Sigmoid colon (tissue), 7 donors: ENCODE measurements around the gene GPC5. TPM values are rescaled to one million over a fixed set of nuclear protein-coding genes. Genes with fewer than 3 reads are reported as not detected.

ENCODE experiments used
- DNase-seq: peaks from one replicate; pipeline ENCODE4 v3.0.0-alpha.2; 2019
- H3K27ac ChIP-seq, 4 donors: fragments of 200-600 bp; sonication (generic); one replicate each; pipeline ENCODE4 v1.5.1; 2016 to 2019; ENCODE audit warnings: mild to moderate bottlenecking in 1 of 4
- H3K27me3 ChIP-seq, 3 donors: fragments of 200-600 bp; sonication (generic); one replicate each; pipeline ENCODE4 v1.5.1; 2019; ENCODE audit warnings: mild to moderate bottlenecking in 1 of 3
- H3K36me3 ChIP-seq, 4 donors: fragments of 200-600 bp; sonication (generic); one replicate each; pipeline ENCODE4 v1.5.1; 2016 to 2019
- H3K4me1 ChIP-seq, 4 donors: fragments of 200-600 bp; sonication (generic); one replicate each; pipeline ENCODE4 v1.5.1; 2017 to 2019
- H3K4me3 ChIP-seq, 4 donors: fragments of 200-600 bp; sonication (generic); one replicate each; pipeline ENCODE4 v1.5.1; 2017 to 2019; ENCODE audit warnings: mild to moderate bottlenecking in 2 of 4, moderate library complexity in 1 of 4
- H3K9me3 ChIP-seq, 4 donors: fragments of 200-600 bp in 3 of 4; sonication (generic) in 3 of 4; one replicate each; pipeline versions ENCODE4 v1.5.1 to v1.6.1; 2013 to 2019
- EP300 ChIP-seq, 4 donors: sonication (generic); formaldehyde crosslinking; IDR thresholded peaks; one replicate each; pipeline ENCODE4 v1.6.1; 2017; ENCODE audit warnings: antibody characterized with exemption in 4 of 4
- POLR2A ChIP-seq, 2 donors: fragments of 450-650 bp; IDR thresholded peaks; one replicate each; pipeline ENCODE4 v1.6.1; 2016; ENCODE audit warnings: antibody characterized with exemption in 2 of 2, mild to moderate bottlenecking in 2 of 2, moderate library complexity in 2 of 2
- POLR2AphosphoS5 ChIP-seq, 4 donors: sonication (generic); formaldehyde crosslinking; IDR thresholded peaks; one replicate each; pipeline ENCODE4 v1.6.1; 2017; ENCODE audit warnings: antibody characterized with exemption in 4 of 4
- WGBS, 2 donors: extraction: QIAGEN DNeasy Blood & Tissue Kit; methylation state at CpG; one replicate each; pipeline ENCODE4 v1.1.7; 2013; 5-methylcytosine and 5-hydroxymethylcytosine counted together
- intact Hi-C: fragments of 100-400 bp; cut with DNase I; formaldehyde crosslinking; loops from one replicate; pipeline ENCODE4 v1.15.1; 2023
- polyA plus RNA-seq, 3 donors: library from polyadenylated mRNA; stranded (reverse); fragments of 200-250 nt; gene quantifications; one replicate each; pipeline ENCODE4 v1.2.3, GENCODE V29; 2013
- total RNA-seq, 4 donors: library from RNA; depleted of rRNA; stranded (reverse); fragments of >200 nt; gene quantifications; one replicate each; pipeline ENCODE4 v1.1.0, GENCODE V29; 2016
- TF ChIP-seq, protein P1 (sequence below), 4 experiments: fragments of 450-650 bp in 3 of 4; fragments of 200-600 bp in 1 of 4; IDR thresholded peaks; one replicate each; pipeline ENCODE4 v1.5.1; 2016 to 2019; ENCODE audit warnings: antibody characterized with exemption in 4 of 4, mild to moderate bottlenecking in 3 of 4, moderate library complexity in 2 of 4
- donor health status: healthy with polysubstance abuse.
- donor health status: Bipolar disorder and iron deficiency.
- donor health status: healthy.

GPC5 gene
- total and polyA plus RNA-seq, 7 donors = 0.39 to 3.9 (median 2.9) TPM; not detected in 2

DNA sequence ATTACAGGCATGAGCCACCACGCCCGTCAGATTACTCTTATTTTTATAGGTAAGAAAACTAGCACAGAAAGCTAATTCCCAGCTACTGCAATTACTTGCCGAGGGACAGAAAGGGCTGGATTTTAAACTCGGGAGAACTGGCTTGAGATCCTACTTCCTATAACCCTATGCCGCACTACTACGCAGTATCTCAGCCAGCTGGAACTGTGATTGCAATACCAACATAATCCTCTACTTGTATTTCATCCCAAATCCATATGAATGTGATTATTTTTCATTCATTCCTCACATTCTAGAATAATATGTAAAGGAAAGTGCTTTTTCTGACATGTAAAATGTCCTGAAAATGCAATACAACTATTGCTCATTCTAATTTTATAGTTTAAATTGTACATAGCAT is 1054.4 kb downstream of the GPC5 start:
- no peak for DNase-seq
- 91 to 95% methylated on average over 6 of the region's 6 CpGs for WGBS, 2 donors
- Histone ChIP-seq H3K36me3 (no peaks in the 10 kb centered on the region), H3K9me3 (no peaks in the 10 kb centered on the region), H3K4me3 (no peak overlapping the region), H3K27ac (no peak overlapping the region), H3K4me1 (no peaks in the 10 kb centered on the region), H3K27me3 (no peaks in the 10 kb centered on the region)
- intact Hi-C loops = no loop called here
- TF ChIP-seq, protein P1, sequence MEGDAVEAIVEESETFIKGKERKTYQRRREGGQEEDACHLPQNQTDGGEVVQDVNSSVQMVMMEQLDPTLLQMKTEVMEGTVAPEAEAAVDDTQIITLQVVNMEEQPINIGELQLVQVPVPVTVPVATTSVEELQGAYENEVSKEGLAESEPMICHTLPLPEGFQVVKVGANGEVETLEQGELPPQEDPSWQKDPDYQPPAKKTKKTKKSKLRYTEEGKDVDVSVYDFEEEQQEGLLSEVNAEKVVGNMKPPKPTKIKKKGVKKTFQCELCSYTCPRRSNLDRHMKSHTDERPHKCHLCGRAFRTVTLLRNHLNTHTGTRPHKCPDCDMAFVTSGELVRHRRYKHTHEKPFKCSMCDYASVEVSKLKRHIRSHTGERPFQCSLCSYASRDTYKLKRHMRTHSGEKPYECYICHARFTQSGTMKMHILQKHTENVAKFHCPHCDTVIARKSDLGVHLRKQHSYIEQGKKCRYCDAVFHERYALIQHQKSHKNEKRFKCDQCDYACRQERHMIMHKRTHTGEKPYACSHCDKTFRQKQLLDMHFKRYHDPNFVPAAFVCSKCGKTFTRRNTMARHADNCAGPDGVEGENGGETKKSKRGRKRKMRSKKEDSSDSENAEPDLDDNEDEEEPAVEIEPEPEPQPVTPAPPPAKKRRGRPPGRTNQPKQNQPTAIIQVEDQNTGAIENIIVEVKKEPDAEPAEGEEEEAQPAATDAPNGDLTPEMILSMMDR (IDR thresholded peaks at IDR 0.05) = no peak
- TF ChIP-seq POLR2AphosphoS5 (IDR thresholded peaks at IDR 0.05) = no peak
- TF ChIP-seq EP300 (IDR thresholded peaks at IDR 0.05) = no peak
- TF ChIP-seq POLR2A (IDR thresholded peaks at IDR 0.05) = no peak

DNA sequence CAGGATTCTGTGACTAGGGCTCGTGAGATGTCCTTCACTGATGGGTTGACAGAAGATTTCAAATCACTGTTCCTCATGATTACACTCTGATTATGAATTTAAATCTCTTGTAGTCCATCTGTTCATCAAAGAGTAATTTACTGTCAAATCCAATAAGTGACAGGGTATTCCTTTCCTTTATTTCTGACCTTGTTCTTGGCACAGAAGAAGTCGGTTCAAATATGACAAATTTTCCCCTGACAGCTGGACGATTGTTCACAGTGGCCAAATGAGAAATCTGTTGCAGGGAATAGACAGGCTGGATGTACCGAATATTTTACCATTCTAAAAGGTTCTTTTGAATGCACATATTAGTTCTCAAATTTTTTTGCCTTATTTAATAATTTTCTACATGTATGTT is 1060.9 kb downstream of the GPC5 start:
- intact Hi-C loops = no loop called here

DNA sequence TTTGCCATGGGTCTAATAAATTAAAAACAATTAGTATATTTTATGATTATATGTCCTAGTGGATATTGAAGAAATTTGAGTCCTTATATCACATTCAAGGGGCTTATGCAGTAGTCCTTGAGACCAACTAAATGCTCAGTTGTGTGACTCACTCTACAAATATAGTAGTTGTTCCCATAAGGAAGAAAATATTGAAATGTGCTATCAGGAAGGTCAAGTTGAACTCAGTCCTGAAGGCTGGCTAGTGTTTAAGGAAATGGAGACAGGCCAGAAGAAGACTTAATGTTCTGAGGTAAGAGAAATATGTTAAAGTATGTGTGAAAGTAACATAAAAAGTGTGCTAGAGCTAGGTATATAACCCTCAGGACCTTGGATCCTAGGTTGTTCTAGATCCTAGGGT is 1062.1 kb downstream of the GPC5 start:
- TF ChIP-seq POLR2A (IDR thresholded peaks at IDR 0.05) (no peak), POLR2AphosphoS5 (IDR thresholded peaks at IDR 0.05) (no peak)
- no peak for DNase-seq
- H3K27ac ChIP-seq = no peak overlapping the region
- no peaks in the 10 kb centered on the region for H3K27me3 ChIP-seq
- H3K4me3 ChIP-seq = no peak overlapping the region
- H3K36me3 ChIP-seq = no peaks in the 10 kb centered on the region
- no peaks in the 10 kb centered on the region for H3K9me3 ChIP-seq
- H3K4me1 ChIP-seq = peaks cover 0 to 6% (median 0%) of the 10 kb centered on the region in 4 donors
- intact Hi-C loops = no loop called here

More for the DNA sequence above, 1060.9 kb downstream of the GPC5 start:
- no peak for TF ChIP-seq EP300 (IDR thresholded peaks at IDR 0.05)
- no peak for TF ChIP-seq POLR2AphosphoS5 (IDR thresholded peaks at IDR 0.05)
- TF ChIP-seq, protein P1 (IDR thresholded peaks at IDR 0.05) = no peak
- TF ChIP-seq POLR2A (IDR thresholded peaks at IDR 0.05) = no peak
- no peak overlapping the region for H3K27ac ChIP-seq
- H3K4me1 ChIP-seq = peaks cover 0 to 6% (median 0%) of the 10 kb centered on the region in 4 donors
- H3K4me3 ChIP-seq = no peak overlapping the region
- no peaks in the 10 kb centered on the region for H3K9me3 ChIP-seq
- no peaks in the 10 kb centered on the region for H3K36me3 ChIP-seq
- no peaks in the 10 kb centered on the region for H3K27me3 ChIP-seq
- WGBS, 2 donors = 85 to 91% methylated on average over 4 of the region's 4 CpGs
- DNase-seq = no peak

DNA sequence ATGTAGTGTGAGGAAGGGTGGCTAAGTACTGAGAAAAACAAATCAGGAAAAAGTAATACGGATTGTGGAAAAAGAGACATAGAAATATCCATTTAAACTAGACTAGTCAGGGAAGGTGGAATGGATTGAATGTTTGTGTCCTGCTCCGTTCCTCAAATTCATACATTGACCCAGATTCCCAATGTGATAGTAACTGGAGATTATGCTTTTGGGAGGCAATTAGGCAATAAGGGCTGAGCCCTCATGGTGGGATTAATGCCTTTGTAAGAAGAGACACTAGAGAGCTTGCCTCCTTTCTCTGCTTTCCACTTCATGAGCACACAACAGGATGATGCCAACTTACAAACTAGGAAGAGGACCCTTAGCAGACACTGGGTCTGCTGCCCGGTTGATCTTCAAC is 1063.0 kb downstream of the GPC5 start:
- TF ChIP-seq POLR2AphosphoS5 (IDR thresholded peaks at IDR 0.05) (no peak), POLR2A (IDR thresholded peaks at IDR 0.05) (no peak)

DNA sequence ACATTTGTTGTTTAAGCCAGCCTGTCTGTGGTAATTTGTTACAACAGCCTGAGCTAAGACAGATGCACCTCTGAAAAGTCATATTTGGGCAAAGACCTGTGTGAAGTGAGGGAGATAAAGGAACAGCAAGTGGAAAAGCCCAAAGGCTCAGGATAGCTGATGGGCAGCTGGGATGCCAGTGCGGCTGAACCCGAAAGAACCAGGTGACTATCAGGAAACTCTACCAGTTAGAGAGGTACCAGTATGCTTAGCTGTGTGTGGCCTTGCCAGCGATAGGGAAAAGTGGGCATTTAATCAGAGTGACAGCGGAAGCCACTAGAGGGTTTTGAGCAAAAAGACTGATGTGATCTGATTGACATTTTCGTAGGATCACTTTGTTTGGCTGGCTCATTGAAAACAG is 1063.4 kb downstream of the GPC5 start:
- no peak for TF ChIP-seq POLR2AphosphoS5 (IDR thresholded peaks at IDR 0.05)
- TF ChIP-seq, protein P1 (IDR thresholded peaks at IDR 0.05) = no peak
- no peak for TF ChIP-seq EP300 (IDR thresholded peaks at IDR 0.05)
- no peak for TF ChIP-seq POLR2A (IDR thresholded peaks at IDR 0.05)
- Histone ChIP-seq H3K9me3 (no peaks in the 10 kb centered on the region), H3K4me1 (peaks cover 0 to 6% (median 0%) of the 10 kb centered on the region in 4 donors), H3K27ac (no peak overlapping the region), H3K36me3 (no peaks in the 10 kb centered on the region), H3K27me3 (no peaks in the 10 kb centered on the region), H3K4me3 (no peak overlapping the region)
- 82 to 97% methylated on average over 5 of the region's 5 CpGs for WGBS, 2 donors
- intact Hi-C loops = no loop called here
- DNase-seq = no peak

More for the DNA sequence above, 1063.0 kb downstream of the GPC5 start:
- H3K4me1 ChIP-seq = peaks cover 0 to 6% (median 0%) of the 10 kb centered on the region in 4 donors
- H3K9me3 ChIP-seq = no peaks in the 10 kb centered on the region
- H3K27ac ChIP-seq = no peak overlapping the region
- no peaks in the 10 kb centered on the region for H3K27me3 ChIP-seq
- WGBS, 2 donors = 93% methylated on average over 3 of the region's 3 CpGs
- no peaks in the 10 kb centered on the region for H3K36me3 ChIP-seq
- no peak overlapping the region for H3K4me3 ChIP-seq
- intact Hi-C loops = no loop called here
- DNase-seq = no peak

DNA sequence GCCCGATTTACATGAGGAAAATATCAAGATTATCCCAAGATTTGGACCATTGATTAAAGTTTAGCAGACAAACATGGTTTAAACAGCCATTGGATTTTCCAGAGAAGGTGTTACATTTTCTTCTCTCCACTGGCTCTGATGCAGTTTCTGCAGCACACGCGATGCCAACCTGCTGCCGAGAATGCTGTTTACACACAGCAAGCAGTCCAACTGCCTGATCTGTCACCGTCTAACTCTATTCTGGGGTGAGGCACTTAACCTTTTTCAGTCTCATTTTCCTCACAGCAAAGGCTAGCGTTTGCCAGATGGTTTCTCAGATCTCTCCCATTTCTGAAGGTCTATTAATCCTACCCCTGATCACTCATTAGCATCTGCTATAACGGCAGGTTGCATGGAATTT is 1064.7 kb downstream of the GPC5 start:
- 26 to 52% methylated on average over 7 of the region's 7 CpGs for WGBS, 2 donors
- Histone ChIP-seq H3K36me3 (no peaks in the 10 kb centered on the region), H3K4me1 (peaks cover 0 to 6% (median 0%) of the 10 kb centered on the region in 4 donors), H3K27me3 (no peaks in the 10 kb centered on the region), H3K9me3 (no peaks in the 10 kb centered on the region), H3K27ac (no peak overlapping the region), H3K4me3 (no peak overlapping the region)
- intact Hi-C loops = no loop called here
- TF ChIP-seq EP300 (IDR thresholded peaks at IDR 0.05) (no peak), POLR2AphosphoS5 (IDR thresholded peaks at IDR 0.05) (no peak)
- DNase-seq = no peak
